ENCODE data around the gene UMAD1.

DNA sequence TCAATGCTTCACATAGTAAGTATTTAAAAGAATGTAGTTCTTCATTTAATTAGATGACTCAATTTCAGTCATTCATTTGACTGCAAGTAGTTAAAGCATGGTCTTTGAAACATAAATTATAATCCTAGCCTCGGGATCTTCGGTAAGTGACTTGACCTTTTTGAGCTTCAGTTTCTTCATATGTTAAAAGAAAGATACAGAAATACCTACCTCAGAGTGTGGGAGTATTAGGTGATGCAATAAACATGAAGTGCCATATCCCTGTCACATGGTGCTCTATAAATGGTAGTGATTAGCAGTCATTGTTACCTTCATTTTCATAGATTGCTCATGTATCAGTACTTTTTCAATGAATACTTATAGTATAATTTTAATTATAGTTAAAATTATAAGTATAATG lies 31.2 kb upstream of the UMAD1 start:
- no peak for TF ChIP-seq POLR2A (IDR thresholded peaks at IDR 0.05)
- TF ChIP-seq, protein P1, sequence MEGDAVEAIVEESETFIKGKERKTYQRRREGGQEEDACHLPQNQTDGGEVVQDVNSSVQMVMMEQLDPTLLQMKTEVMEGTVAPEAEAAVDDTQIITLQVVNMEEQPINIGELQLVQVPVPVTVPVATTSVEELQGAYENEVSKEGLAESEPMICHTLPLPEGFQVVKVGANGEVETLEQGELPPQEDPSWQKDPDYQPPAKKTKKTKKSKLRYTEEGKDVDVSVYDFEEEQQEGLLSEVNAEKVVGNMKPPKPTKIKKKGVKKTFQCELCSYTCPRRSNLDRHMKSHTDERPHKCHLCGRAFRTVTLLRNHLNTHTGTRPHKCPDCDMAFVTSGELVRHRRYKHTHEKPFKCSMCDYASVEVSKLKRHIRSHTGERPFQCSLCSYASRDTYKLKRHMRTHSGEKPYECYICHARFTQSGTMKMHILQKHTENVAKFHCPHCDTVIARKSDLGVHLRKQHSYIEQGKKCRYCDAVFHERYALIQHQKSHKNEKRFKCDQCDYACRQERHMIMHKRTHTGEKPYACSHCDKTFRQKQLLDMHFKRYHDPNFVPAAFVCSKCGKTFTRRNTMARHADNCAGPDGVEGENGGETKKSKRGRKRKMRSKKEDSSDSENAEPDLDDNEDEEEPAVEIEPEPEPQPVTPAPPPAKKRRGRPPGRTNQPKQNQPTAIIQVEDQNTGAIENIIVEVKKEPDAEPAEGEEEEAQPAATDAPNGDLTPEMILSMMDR (IDR thresholded peaks at IDR 0.05), result no peak
